HUES64 (cell line): ENCODE data around the gene KRTCAP2.

Experiments
- H3K27ac ChIP-seq: 2 replicates; pipeline ENCODE4 v1.7.0; 2013; ENCODE audit warnings: low read depth, low read length, inconsistent platforms
- H3K27me3 ChIP-seq: 2 replicates; pipeline ENCODE4 v1.6.1; 2013; ENCODE audit warnings: mild to moderate bottlenecking, low read length; ENCODE audit not compliant: insufficient read depth
- H3K36me3 ChIP-seq: 2 replicates; pipeline ENCODE4 v1.6.1; 2013; ENCODE audit warnings: mild to moderate bottlenecking, low read length; ENCODE audit not compliant: insufficient read depth
- H3K4me1 ChIP-seq: 2 replicates; pipeline ENCODE4 v1.6.1; 2013; ENCODE audit warnings: mild to moderate bottlenecking, low read length, moderate library complexity; ENCODE audit not compliant: insufficient read depth
- H3K4me3 ChIP-seq: 2 replicates; pipeline ENCODE4 v1.5.1; 2013; ENCODE audit warnings: mild to moderate bottlenecking, low read length, moderate library complexity
- H3K9ac ChIP-seq: 2 replicates; pipeline ENCODE4 v1.6.1; 2013; ENCODE audit warnings: mild to moderate bottlenecking, low read depth, low read length
- H3K9me3 ChIP-seq: 2 replicates; pipeline ENCODE4 v1.6.1; 2013; ENCODE audit warnings: low read depth, low read length; ENCODE audit not compliant: insufficient read depth
- WGBS: fragments of 150-250, 120-280 bp; methylation state at CpG from one replicate; pipeline ENCODE4 v1.1.7; 2013; ENCODE audit warnings: missing lambda C conversion rate; 5-methylcytosine and 5-hydroxymethylcytosine counted together

The KRTCAP2 gene

GRCh38 chr1:155137154-155137949 is 35.8 kb downstream of the KRTCAP2 start:
- Histone ChIP-seq H3K36me3 (peaks cover 10% of the 10 kb centered on the region; the same call in 1 of the 2 replicates), H3K27me3 (peaks cover 3% of the 10 kb centered on the region; the same call in 1 of the 2 replicates), H3K27ac (no peak overlapping the region), H3K9me3 (no peaks in the 10 kb centered on the region), H3K9ac (no peak overlapping the region), H3K4me3 (peak overlapping the region; percentile 88), H3K4me1 (peaks cover 14% of the 10 kb centered on the region; the same call in 1 of the 2 replicates)
- 92% methylated on average over 5 of the region's 6 CpGs for WGBS

- 55% methylated on average over 6 of the region's 6 CpGs for WGBS
- no peak overlapping the region; the same call in 1 of the 2 replicates for H3K9ac ChIP-seq
- H3K9me3 ChIP-seq, result no peaks in the 10 kb centered on the region
- peak overlapping the region; percentile 88 for H3K4me3 ChIP-seq
- H3K27me3 ChIP-seq, result 0 out of 2 replicates have a peak, but pooled peaks cover under 1% of the 10 kb centered on the region
- H3K4me1 ChIP-seq, result peaks cover 14% of the 10 kb centered on the region; the same call in 1 of the 2 replicates
- H3K27ac ChIP-seq, result no peak overlapping the region
- H3K36me3 ChIP-seq, result peaks cover 12% of the 10 kb centered on the region
Observed at GRCh38 chr1:155136748-155137147, 36.4 kb downstream of the KRTCAP2 start.

DNA sequence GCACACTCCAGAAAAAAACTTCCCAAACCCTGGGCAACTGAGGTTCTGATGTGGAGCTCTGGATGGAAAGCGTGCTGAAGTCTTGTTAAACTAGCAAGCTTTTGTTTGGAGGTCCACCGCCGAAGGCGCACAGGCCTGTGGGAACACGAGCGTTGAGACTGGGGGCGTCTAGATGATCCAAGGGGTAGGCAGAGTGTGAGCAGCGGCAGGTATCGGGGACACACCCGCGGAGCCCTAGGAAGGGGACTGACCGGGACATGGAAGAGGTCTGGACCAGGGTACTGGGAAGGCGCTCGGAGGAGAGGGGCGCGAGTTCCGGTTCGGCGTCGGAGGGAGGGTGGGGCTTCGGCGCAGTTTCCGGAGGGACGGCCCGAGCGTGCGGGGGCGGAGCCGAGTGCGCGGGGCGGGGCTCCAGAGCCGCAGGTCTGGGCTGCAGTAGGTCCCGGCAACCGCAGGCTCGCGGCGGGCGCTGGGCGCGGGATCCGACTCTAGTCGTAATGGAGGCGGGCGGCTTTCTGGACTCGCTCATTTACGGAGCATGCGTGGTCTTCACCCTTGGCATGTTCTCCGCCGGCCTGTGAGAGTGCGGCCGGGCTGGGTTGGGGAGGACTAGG is 37.6 kb downstream of the KRTCAP2 start, which contains the start of gene SLC50A1:
Gene SLC50A1 (plus strand): TSS at position 438 of the 614 bp plus-strand sequence. CDS start 60 bp downstream, at position 498.
- Histone ChIP-seq H3K36me3 (peaks cover 18% of the 10 kb centered on the region), H3K27ac (peak within 1 kb of the TSS; percentile 94), H3K4me3 (peak within 1 kb of the TSS; percentile 88), H3K9ac (peak within 1 kb of the TSS; percentile 79), H3K4me1 (peaks cover 19% of the 10 kb centered on the region), H3K27me3 (no peaks in the 10 kb centered on the region), H3K9me3 (no peaks in the 10 kb centered on the region)
- under 1% methylated on average over 52 of the region's 52 CpGs for WGBS

DNA sequence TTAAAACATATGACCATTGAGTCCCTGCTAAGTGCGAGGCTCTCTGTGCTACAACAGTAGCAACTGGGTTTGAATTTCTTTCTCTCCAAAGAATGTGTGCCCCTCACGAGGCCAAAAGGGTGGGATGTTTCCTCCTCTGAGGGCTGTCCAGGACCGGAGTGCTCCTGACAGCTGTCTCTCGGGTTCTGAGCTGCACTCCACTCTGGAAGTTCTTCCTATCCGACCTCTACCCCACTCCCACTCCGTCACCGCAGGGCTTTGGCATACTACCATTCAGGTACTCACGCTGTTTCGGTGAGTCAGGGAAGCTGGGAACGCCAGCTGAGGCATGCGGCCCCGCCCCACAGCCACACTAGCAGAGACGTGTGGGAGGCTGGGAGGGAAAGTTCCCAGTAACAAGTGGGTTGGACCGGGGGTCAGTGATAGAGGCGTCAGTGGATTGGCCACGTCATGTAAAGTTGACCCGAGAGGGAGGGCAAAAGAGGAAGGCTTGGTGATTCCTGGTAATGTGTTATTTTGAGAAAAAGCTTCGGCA is 38.2 kb downstream of the KRTCAP2 start:
- Histone ChIP-seq H3K27ac (peak overlapping the region; percentile 88), H3K4me3 (peak overlapping the region; percentile 88), H3K4me1 (peaks cover 23% of the 10 kb centered on the region), H3K9me3 (no peaks in the 10 kb centered on the region), H3K9ac (peak overlapping the region; percentile 78; the same call in 1 of the 2 replicates), H3K36me3 (peaks cover 18% of the 10 kb centered on the region), H3K27me3 (no peaks in the 10 kb centered on the region)
- WGBS, result 11% methylated on average over 18 of the region's 18 CpGs

DNA sequence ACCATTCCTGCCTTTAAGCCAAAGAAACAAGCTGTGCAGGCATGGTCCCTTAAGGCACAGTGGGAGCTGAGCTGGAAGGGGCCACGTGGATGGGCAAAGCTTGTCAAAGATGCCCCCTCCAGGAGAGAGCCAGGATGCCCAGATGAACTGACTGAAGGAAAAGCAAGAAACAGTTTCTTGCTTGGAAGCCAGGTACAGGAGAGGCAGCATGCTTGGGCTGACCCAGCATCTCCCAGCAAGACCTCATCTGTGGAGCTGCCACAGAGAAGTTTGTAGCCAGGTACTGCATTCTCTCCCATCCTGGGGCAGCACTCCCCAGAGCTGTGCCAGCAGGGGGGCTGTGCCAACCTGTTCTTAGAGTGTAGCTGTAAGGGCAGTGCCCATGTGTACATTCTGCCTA is 38.8 kb downstream of the KRTCAP2 start:
- 67% methylated on average over 1 of the region's 1 CpG for WGBS
- Histone ChIP-seq H3K4me3 (peak overlapping the region; percentile 88; the same call in 1 of the 2 replicates), H3K9ac (no peak overlapping the region), H3K27ac (no peak overlapping the region), H3K36me3 (peaks cover 18% of the 10 kb centered on the region), H3K27me3 (peaks cover 5% of the 10 kb centered on the region), H3K4me1 (peaks cover 27% of the 10 kb centered on the region), H3K9me3 (no peaks in the 10 kb centered on the region)

GRCh38 chr1:155133799-155134281 is 39.3 kb downstream of the KRTCAP2 start:
- no peak overlapping the region for H3K4me3 ChIP-seq
- H3K36me3 ChIP-seq, result peaks cover 17% of the 10 kb centered on the region
- no peak overlapping the region for H3K27ac ChIP-seq
- H3K27me3 ChIP-seq, result peaks cover 10% of the 10 kb centered on the region
- H3K9ac ChIP-seq, result no peak overlapping the region
- H3K4me1 ChIP-seq, result peaks cover 31% of the 10 kb centered on the region
- 91% methylated on average over 7 of the region's 7 CpGs for WGBS
- no peaks in the 10 kb centered on the region for H3K9me3 ChIP-seq

DNA sequence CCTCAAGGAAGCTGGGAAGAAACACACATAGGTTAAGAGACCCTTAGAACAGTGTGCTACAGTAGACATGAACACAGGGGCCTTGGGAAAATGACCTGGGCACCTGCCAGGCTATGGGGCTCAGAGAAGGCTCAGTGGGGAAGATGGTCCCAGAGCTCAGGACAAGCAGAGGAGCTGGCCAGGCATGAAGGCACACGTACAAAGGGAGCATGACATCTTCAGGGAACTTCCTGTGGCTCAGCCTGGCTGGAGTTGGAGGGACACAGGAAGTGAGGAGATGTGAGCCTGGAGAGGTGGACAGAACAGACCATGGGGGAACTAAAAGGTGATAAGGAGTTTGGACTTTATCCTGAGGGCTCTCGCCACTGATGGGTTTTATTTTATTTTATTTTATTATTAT is 41.2 kb downstream of the KRTCAP2 start:
- H3K4me1 ChIP-seq, result peaks cover 39% of the 10 kb centered on the region
- no peak overlapping the region for H3K27ac ChIP-seq
- H3K9ac ChIP-seq, result no peak overlapping the region
- H3K36me3 ChIP-seq, result peaks cover 8% of the 10 kb centered on the region
- peaks cover 29% of the 10 kb centered on the region for H3K27me3 ChIP-seq
- no peak overlapping the region for H3K4me3 ChIP-seq
- no peaks in the 10 kb centered on the region for H3K9me3 ChIP-seq
- 61% methylated on average over 1 of the region's 2 CpGs for WGBS

- Histone ChIP-seq H3K36me3 (peaks cover 8% of the 10 kb centered on the region), H3K9ac (no peak overlapping the region), H3K27ac (no peak overlapping the region), H3K4me1 (peaks cover 41% of the 10 kb centered on the region), H3K27me3 (peaks cover 34% of the 10 kb centered on the region), H3K4me3 (no peak overlapping the region), H3K9me3 (no peaks in the 10 kb centered on the region)
- WGBS, result 96% methylated on average over 8 of the region's 8 CpGs
Observed at GRCh38 chr1:155131285-155131684, 41.8 kb downstream of the KRTCAP2 start.

DNA sequence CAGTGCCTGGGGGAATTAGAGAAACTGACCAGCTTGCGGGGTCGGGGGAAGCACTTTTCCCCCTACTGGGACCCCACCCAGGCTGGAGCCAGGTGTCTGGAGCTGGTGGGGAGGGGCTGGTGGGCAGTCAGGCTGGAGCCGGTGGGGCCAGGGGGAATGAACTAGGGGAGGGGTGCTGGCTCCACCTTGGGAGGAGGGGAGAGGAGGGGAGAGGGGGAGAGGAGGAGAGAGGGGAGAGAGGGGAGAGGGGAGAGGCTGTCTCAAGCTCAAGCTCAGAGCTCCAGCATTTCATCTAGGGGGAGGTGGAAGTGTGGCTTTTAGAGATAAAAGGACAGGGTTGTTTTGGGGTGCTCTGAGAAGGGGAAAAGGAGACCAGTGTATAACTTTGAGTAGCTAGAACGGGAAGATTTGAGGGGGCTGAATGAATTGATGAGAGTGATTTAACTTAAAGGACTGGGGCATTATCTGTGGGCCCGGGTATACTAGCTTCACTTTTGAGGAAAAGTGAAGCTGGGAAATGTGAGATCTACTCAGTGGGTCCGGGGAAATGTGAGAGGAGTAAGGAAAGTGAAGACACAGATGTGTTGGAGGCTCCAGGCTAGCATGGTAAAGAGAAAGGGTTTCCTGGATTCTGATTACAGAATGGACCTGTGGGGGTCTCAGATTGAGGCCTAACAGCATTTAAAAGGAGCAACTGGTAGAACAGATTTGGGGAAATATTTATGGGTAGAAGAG is 42.7 kb downstream of the KRTCAP2 start:
- H3K9me3 ChIP-seq, result no peaks in the 10 kb centered on the region
- WGBS, result 30% methylated on average over 6 of the region's 6 CpGs
- peaks cover 46% of the 10 kb centered on the region for H3K4me1 ChIP-seq
- peak overlapping the region; percentile 44 for H3K9ac ChIP-seq
- peaks cover 43% of the 10 kb centered on the region for H3K27me3 ChIP-seq
- H3K27ac ChIP-seq, result peak overlapping the region; percentile 54
- H3K36me3 ChIP-seq, result peaks cover 8% of the 10 kb centered on the region
- peak overlapping the region; percentile 64 for H3K4me3 ChIP-seq

GRCh38 chr1:155128755-155129473 is 44.2 kb downstream of the KRTCAP2 start:
- H3K27ac ChIP-seq, result no peak overlapping the region
- H3K4me1 ChIP-seq, result peaks cover 52% of the 10 kb centered on the region
- H3K4me3 ChIP-seq, result peak overlapping the region; percentile 64
- H3K27me3 ChIP-seq, result peaks cover 57% of the 10 kb centered on the region
- H3K9ac ChIP-seq, result 0 out of 2 replicates have a peak overlapping the region, but pooled peaks have one; percentile 44
- WGBS, result 22% methylated on average over 13 of the region's 14 CpGs
- H3K36me3 ChIP-seq, result peaks cover 8% of the 10 kb centered on the region
- no peaks in the 10 kb centered on the region for H3K9me3 ChIP-seq
